Fibroblast of skin of left quadriceps (primary cell): Measurements from ENCODE around the gene C10orf143.
A peak's percentile ranks its signal among the peaks of the same experiment; 100 is the strongest.
"Not testable (repeated sequence)": the region's sequence is repeated elsewhere in the genome, so short reads cannot be mapped to it uniquely, and the experiment has no call there.

Experiments used
- DNase-seq, 2 experiments: peaks; one replicate each; pipeline ENCODE4 v3.0.0-alpha.2; 2013; ENCODE audit warnings: low read depth in 2 of 2

The C10orf143 gene

GRCh38 chr10:130110246-130111112 lies at the start of gene C10orf143:
Gene C10orf143, minus strand, starts transcription at chr10:130110830. Its CDS starts 58 bp downstream, at chr10:130110772.
- peak; percentile 93 for DNase-seq

DNA sequence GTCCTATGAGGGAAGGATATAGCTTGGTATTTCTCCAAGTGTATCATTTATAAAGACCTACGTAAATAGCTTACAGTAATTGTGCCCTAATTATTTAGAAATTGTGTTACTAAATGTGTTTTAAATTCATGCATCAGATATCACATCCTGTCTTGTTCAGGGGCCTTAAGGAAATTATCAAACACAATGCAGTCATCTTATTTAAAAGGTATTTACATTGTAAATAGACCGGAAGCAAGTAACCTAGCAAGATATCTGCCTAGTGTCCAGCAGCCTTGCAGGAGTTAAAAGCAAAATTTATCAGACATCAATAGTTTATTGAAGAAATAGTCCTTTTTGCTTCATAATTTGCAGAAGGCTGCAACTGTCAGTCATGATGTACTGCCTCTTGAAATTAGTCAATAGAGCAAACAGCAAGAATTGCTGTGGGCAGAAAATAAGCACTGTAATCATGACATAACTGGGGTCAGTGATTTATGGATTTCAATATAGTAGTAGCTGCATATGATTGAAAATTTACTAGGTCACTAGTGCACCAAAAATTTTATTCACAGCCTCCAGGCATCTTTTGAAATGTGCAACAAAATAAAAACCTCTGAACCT lies 48.7 kb upstream of the C10orf143 start:
- DNase-seq, result no peak

- no peak for DNase-seq
Measured at GRCh38 chr10:130146042-130146441, 35.4 kb upstream of the C10orf143 start.

GRCh38 chr10:130141878-130142277 lies 31.2 kb upstream of the C10orf143 start:
- no peak for DNase-seq

DNA sequence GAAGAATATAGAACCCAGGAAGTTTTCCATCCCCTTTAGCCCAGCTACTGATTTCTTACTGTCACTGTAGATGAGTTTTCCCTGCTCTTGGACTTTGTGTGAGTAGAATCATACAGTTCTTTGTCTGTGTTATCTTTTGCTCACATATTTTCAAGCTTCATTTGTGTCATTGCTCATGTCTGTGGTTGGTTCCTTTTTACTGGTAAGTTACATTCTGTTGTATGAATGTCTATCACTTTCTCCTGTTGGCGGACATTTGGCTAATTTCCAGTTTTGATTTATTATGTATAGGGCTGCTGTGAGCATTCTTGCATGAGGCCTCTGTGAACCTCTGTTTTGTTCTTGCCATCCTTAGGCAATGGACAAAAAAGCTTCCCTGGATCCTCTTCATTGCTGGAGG lies 30.8 kb upstream of the C10orf143 start:
- DNase-seq, result peak in 1 of 2 experiments; percentile 13

- no peak for DNase-seq
Measured at GRCh38 chr10:130141038-130141437, 30.4 kb upstream of the C10orf143 start.

GRCh38 chr10:130140425-130140824 lies 29.8 kb upstream of the C10orf143 start:
- DNase-seq, result no peak

GRCh38 chr10:130138479-130138866 lies 27.8 kb upstream of the C10orf143 start:
- no peak for DNase-seq

DNA sequence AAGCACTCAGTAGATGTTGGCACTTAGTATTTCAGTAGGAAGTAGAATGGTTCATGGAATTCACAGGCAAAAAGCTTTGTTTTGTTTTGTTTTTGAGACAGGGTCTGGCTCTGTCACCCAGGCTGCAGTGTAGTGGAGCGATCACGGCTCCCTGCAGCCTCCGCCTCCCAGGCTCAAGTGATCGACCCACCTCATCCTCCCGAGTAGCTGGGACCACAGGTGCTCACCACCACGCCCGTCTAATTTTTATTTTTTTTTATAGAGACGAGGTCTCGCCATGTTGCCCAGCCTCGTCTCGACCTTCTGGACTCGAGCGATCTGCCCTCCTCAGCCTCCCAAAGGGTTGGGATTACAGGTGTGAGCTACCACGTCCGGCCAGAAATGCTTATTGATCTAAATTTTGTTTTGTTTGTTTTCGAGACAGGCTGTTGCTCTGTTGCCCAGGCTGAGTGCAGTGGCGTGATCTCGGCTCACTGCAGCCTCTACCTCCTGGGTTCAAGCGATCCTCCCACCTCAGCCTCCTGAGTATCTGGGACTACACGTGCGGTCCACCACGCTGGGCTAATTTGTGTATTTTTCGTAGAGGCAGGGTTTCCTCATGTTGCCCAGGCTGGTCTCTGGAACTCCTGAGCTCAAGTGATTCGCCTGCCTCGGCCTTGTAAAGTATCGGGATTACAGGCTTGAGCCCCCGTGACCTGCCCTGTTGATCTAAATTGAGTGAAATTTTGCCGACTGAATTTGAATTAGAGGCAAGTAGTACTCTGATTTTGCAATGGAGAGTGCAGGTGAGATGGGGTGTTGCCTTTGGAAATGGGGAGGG lies 27.2 kb upstream of the C10orf143 start:
- DNase-seq, result no peak

DNA sequence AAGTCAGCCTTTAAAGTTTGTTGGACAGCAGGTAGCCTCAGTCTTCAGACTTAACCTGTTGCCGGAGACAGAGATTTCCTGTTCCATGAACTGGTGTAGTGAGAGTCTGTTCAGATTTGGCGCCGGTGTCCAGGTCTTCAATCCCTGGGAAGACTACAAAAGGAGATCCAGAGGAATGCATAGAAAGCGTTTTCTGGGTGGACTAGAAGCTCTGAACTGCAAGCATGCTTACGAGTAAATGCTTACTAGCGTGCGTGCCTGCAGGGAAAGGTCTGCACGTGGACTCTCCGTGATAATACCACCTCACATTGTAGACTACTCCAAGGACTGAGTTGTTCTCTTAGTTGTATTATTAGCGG lies 26.4 kb upstream of the C10orf143 start:
- DNase-seq, result no peak

- peak; percentile 57 to 59 for DNase-seq
Measured at GRCh38 chr10:130136226-130137089, 25.8 kb upstream of the C10orf143 start, which contains the start of gene GLRX3. Gene GLRX3, plus strand, starts transcription at chr10:130136391. Its CDS starts 30 bp downstream, at chr10:130136421.

DNA sequence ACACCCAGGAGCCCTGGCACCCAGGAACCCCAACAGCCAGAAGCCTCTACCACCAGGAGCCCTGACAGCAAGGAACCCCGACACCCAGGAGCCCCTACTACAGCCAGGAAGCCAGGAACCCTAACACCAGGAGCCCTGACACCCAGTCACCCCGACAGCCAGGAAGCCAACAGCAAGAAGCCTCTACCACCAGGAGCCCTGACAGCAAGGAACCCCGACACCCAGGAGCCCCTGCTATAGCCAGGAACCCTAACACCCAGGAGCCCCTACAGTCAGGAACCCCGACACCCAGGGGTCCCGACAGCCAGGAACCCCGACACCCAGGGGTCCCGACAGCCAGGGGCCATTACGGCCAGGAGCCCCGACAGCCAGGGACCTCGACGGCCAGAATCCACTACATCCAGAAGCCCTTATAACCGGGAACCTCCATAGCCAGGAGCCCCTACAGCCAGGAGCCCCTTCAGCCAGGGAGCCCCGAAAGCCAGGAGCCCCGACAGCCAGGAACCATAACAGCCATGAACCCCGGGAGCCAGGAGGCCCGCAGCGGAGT lies 25.1 kb upstream of the C10orf143 start:
- DNase-seq, result no peak

DNA sequence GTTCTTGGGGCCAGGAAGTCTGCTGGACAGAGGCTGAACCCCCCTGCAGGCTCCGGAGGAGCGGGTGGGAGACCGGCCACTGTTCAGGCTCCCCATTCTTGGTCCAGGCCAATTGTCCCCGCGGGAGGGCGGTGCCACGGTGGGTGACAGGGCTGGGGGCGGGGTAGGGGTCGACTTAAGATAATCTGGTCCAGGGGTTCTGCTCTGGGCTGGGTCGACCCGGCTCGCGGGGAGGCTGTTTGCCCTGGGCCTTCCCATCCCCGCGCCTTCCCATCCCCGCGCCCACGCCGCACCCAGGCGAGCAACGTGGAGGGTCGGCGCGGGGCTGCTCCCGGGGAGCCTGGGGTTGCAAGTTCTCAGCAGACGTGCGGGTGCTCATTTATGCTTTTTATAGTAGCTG lies 18.3 kb upstream of the C10orf143 start:
- DNase-seq, result no peak

GRCh38 chr10:130128062-130128781 lies 17.6 kb upstream of the C10orf143 start:
- DNase-seq, result no peak

DNA sequence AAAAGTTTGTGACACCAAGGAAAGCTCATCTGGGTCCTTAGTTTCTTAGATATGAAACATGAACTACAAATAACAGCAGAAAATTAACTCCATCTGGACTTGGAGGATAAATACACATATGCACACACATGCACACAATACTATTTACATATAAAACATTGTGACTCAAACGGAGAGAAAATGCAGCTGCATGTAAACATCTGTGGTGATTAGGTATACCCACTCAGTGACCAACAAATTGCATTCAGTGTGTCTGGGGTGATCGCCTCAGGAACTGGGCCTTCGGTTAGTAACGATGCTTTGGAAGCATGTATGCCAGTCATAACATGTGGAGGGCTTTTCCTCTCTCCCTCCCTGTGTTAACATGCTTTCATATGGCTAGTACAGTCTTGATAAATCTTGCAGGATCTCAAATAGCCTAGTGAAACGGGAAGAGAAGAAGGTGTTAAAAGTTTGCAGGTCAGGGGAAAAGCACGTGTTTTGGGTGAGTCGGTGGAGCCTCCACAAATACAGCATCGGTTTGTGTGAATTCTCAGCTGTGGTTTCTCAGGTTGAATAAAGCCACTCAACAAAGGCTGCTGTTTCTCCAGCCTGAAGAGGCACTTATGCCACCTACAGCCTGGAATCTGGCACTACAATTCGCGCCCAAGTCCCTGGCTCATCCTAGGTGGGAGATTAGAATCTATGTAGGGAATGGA lies 16.9 kb upstream of the C10orf143 start:
- DNase-seq, result peak; percentile 30

DNA sequence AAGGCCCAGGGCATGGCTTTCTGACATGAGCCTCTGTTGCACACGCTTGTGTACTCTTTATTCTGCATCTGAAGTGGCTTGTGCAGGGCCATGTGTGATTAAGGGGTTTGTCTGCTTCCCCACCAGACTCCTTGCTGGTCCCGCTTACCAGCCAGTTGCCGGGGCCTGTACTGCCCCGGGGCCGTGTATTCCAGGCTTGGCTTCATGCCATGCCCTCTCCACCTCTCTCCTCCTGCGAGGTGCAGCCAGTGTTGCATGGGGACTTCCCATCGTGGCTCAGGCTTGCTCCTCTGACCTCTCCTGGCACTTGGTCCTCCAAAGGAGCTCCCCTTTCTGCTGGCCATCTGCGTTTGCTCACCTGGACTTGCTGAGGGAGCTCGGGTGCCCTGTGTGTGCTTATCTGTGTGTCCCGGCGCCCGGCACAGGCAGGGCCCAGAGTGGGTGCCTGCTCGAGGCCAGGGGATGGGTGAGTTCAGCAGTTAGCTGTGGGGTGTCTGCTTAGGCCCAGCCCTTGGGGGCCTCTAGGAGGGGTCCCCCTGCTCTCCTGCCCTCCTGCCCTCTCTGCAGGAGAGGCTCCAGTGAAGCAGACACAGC lies 11.0 kb upstream of the C10orf143 start:
- no peak for DNase-seq

GRCh38 chr10:130117535-130117934 lies 6.9 kb upstream of the C10orf143 start:
- DNase-seq, result not testable (repeated sequence)

DNA sequence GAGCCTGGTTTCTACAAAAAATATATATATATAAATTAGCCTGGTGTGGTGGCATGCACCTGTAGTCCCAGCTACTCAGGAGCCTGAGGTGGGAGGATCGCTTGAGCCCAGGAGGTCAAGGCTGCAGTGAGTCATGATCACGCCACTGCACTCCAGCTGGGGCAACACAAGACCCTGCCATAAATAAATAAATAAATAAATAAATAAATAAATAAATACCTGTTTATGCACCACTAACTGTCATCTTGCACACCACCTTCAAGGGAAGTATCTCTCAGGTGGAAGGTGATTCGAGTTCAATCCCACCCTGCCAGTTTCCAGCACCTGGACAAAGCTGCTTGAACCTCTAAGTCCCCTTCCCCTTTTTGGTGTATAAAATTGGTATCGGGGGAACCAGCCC lies 6.3 kb upstream of the C10orf143 start:
- DNase-seq, result not testable (repeated sequence)

- no peak for DNase-seq
Measured at GRCh38 chr10:130112821-130113220, 2.2 kb upstream of the C10orf143 start.
